Osteocyte (in vitro differentiated cells): Measurements from ENCODE around the gene ROR2. TPM values are rescaled to one million over a fixed set of nuclear protein-coding genes. Genes with fewer than 3 reads are reported as not detected.

ENCODE experiments used
- DNase-seq: peaks from one replicate; pipeline ENCODE4 v3.0.0; 2021; ENCODE audit warnings: mixed read lengths; ENCODE audit not compliant: unreplicated experiment; ENCODE audit errors: extremely low spot score
- H3K27ac Mint-ChIP-seq: one replicate; pipeline ENCODE4 v1.8.0; 2021; ENCODE audit warnings: mild to moderate bottlenecking, mixed read lengths; ENCODE audit not compliant: unreplicated experiment
- H3K27me3 Mint-ChIP-seq: one replicate; pipeline ENCODE4 v1.8.0; 2021; ENCODE audit warnings: mixed read lengths; ENCODE audit not compliant: unreplicated experiment
- H3K36me3 Mint-ChIP-seq: one replicate; pipeline ENCODE4 v1.8.0; 2021; ENCODE audit warnings: mixed read lengths; ENCODE audit not compliant: unreplicated experiment
- H3K4me1 Mint-ChIP-seq: one replicate; pipeline ENCODE4 v1.8.0; 2021; ENCODE audit warnings: mixed read lengths; ENCODE audit not compliant: unreplicated experiment
- H3K4me3 Mint-ChIP-seq: one replicate; pipeline ENCODE4 v1.8.0; 2021; ENCODE audit warnings: mild to moderate bottlenecking, moderate library complexity, mixed read lengths; ENCODE audit not compliant: unreplicated experiment
- H3K9me3 Mint-ChIP-seq: one replicate; pipeline ENCODE4 v1.8.0; 2021; ENCODE audit warnings: mixed read lengths; ENCODE audit not compliant: unreplicated experiment
- CTCF ChIP-seq: fragments of 200-600 bp; sonication (generic); IDR thresholded peaks from 2 replicates; pipeline ENCODE4 v1.5.0; 2021; ENCODE audit warnings: antibody characterized with exemption, mild to moderate bottlenecking, moderate library complexity
- total RNA-seq: library from RNA; stranded (reverse); gene quantifications from 2 replicates; pipeline ENCODE4 v1.2.1, GENCODE V29; 2021

The ROR2 gene
- total RNA-seq, 1 donor from 2014 or later, result 48.2 TPM

GRCh38 chr9:91894536-91894935 lies 55.5 kb downstream of the ROR2 start:
- Mint-ChIP-seq H3K4me1 (peaks cover 92% of the 10 kb centered on the region), H3K9me3 (no peaks in the 10 kb centered on the region), H3K4me3 (peak overlapping the region; percentile 5), H3K27ac (peak overlapping the region; percentile 31), H3K27me3 (no peaks in the 10 kb centered on the region), H3K36me3 (no peaks in the 10 kb centered on the region)
- DNase-seq, result no peak
- TF ChIP-seq CTCF, result no peak

- no peak for DNase-seq
- Mint-ChIP-seq H3K4me1 (peaks cover 89% of the 10 kb centered on the region), H3K9me3 (no peaks in the 10 kb centered on the region), H3K36me3 (no peaks in the 10 kb centered on the region), H3K27me3 (no peaks in the 10 kb centered on the region), H3K4me3 (no peak overlapping the region), H3K27ac (peak overlapping the region; percentile 70)
- no peak for TF ChIP-seq CTCF
Measured at GRCh38 chr9:91894023-91894422, 56.0 kb downstream of the ROR2 start.

- Mint-ChIP-seq H3K27me3 (no peaks in the 10 kb centered on the region), H3K4me3 (no peak overlapping the region), H3K4me1 (peaks cover 89% of the 10 kb centered on the region), H3K27ac (no peak overlapping the region), H3K9me3 (no peaks in the 10 kb centered on the region), H3K36me3 (no peaks in the 10 kb centered on the region)
- TF ChIP-seq CTCF, result no peak
- DNase-seq, result no peak
Measured at GRCh38 chr9:91891915-91892314, 58.1 kb downstream of the ROR2 start.

GRCh38 chr9:91890662-91891061 lies 59.4 kb downstream of the ROR2 start:
- peak overlapping the region; percentile 35 for H3K27ac Mint-ChIP-seq
- no peaks in the 10 kb centered on the region for H3K9me3 Mint-ChIP-seq
- H3K4me3 Mint-ChIP-seq, result no peak overlapping the region
- no peak for DNase-seq
- H3K27me3 Mint-ChIP-seq, result no peaks in the 10 kb centered on the region
- TF ChIP-seq CTCF, result no peak
- no peaks in the 10 kb centered on the region for H3K36me3 Mint-ChIP-seq
- peaks cover 90% of the 10 kb centered on the region for H3K4me1 Mint-ChIP-seq

- TF ChIP-seq CTCF, result no peak
- Mint-ChIP-seq H3K27ac (peak overlapping the region; percentile 23), H3K27me3 (no peaks in the 10 kb centered on the region), H3K9me3 (no peaks in the 10 kb centered on the region), H3K4me1 (peaks cover 91% of the 10 kb centered on the region), H3K4me3 (no peak overlapping the region), H3K36me3 (peaks cover 1% of the 10 kb centered on the region)
- no peak for DNase-seq
Measured at GRCh38 chr9:91889161-91889911, 60.7 kb downstream of the ROR2 start.
